HG03060 (cell line): ENCODE measurements around the gene SMCO4.
"Not testable (repeated sequence)": the region's sequence is repeated elsewhere in the genome, so short reads cannot be mapped to it uniquely, and the experiment has no call there.

ENCODE experiments used
- ATAC-seq: cut with Tn5 transposase; IDR thresholded peaks from one replicate; pipeline ENCODE4 v1.9.1; 2021; ENCODE audit warnings: low read depth, moderate number of reproducible peaks; ENCODE audit not compliant: unreplicated experiment

SMCO4 gene

GRCh38 chr11:93481279-93481678 is 61.9 kb downstream of the SMCO4 start:
- ATAC-seq: no peak

GRCh38 chr11:93480756-93481155 is 62.4 kb downstream of the SMCO4 start:
- ATAC-seq: no peak

DNA sequence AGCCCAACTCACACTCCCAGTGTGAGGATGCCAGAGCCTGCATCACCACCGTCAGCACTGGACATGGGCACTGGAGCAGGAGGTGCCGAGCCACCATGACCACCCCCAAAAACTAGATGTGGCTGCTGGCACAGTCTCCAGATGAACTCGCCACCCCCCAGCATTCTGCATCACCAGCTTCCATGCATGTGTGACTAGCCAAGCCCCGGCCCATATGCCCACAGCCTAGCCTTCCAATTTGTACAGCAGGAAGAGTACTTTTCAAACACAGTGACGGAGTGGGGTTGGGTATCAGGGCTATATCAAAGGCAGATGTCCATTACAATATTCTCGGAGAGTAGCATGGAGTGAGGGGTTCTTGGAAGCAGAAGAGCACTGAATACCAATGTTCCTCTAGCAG is 62.9 kb downstream of the SMCO4 start:
- no peak for ATAC-seq

- no peak for ATAC-seq
These were observed 64.3 kb downstream of the SMCO4 start for GRCh38 chr11:93478841-93479240.

- no peak for ATAC-seq
These were observed 65.4 kb downstream of the SMCO4 start for GRCh38 chr11:93477684-93478234.

- no peak for ATAC-seq
These were observed 66.4 kb downstream of the SMCO4 start for GRCh38 chr11:93476796-93477195.

- no peak for ATAC-seq
These were observed 69.1 kb downstream of the SMCO4 start for GRCh38 chr11:93474123-93474522.

GRCh38 chr11:93468290-93468689 is 74.9 kb downstream of the SMCO4 start:
- ATAC-seq: no peak

DNA sequence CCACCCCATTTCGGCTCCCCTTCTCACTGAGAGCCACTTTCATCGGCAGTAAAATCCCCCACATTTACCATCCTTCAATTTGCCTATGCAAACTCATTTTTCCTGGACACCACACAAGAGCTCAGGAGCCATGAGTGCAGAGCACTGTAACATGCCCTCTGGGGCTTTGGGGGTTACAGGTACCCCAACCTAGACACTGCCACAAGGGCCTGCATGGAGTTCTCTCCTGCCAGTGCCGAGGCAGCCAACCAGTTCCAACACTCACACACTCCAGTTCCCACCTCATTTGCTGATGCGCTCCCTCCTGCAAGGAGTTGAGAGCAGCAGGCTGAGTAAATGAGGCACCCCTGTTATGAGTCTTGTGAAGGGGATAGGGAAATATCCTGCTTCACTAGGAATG is 76.1 kb downstream of the SMCO4 start:
- ATAC-seq: no peak

- ATAC-seq: no peak
These were observed 78.2 kb downstream of the SMCO4 start for GRCh38 chr11:93464927-93465540.

GRCh38 chr11:93463666-93464065 is 79.5 kb downstream of the SMCO4 start:
- ATAC-seq: not testable (repeated sequence)

- ATAC-seq: no peak
These were observed 84.9 kb downstream of the SMCO4 start for GRCh38 chr11:93458286-93458685.

GRCh38 chr11:93444617-93445073 is 98.5 kb downstream of the SMCO4 start:
- ATAC-seq: no peak

DNA sequence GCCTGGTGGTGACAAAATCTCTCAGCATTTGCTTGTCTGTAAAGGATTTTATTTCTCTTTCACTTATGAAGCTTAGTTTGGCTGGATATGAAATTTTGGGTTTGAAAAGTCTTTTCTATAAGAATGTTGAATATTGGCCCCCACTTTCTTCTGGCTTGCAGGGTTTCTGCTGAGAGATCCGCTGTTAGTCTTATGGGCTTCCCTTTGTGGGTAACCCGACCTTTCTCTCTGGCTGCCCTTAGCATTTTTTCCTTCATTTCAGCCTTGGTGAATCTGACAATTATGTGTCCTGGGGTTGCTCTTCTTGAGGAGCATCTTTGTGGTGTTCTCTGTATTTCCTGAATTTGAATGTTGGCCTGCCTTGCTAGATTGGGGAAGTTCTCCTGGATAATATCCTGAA is 100.0 kb downstream of the SMCO4 start:
- not testable (repeated sequence) for ATAC-seq

DNA sequence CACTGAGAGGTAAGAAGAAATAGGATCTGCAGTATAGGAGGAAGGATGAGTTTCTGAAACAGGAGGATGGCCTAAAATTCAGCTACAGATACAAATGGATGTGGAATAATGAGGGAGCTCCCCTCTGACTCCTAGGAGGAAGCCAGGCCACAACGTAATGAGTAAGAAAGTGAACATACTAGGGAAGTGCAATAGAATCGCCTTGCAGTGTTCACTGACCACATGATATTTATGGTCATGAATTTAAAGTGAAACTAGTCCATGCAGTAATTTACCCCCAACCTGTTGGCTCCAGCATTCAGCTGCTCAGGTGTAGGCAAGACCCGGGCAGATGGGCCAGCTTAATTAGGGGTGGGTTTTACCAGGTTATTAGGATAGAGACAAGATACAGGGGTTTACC is 110.9 kb downstream of the SMCO4 start:
- ATAC-seq: no peak
